Endothelial cell of umbilical vein (primary cell): ENCODE data around the gene YBX1. TPM values are rescaled to one million over a fixed set of nuclear protein-coding genes. Genes with fewer than 3 reads are reported as not detected.
A peak's percentile ranks its signal among the peaks of the same experiment; 100 is the strongest.

ENCODE experiments used
- BruUV-seq: library from RNA; stranded (reverse); fragments of 400-500 nt; replicated peaks from 2 replicates; lab custom pipeline; 2021; lab: Mats Ljungman, UMichigan
- CTCF ChIA-PET: fragments of 300-600, 350-600 bp; sonication (Branson Sonifier 250); formaldehyde crosslinking; loops from one replicate; lab custom pipeline; 2021; ENCODE audit warnings: antibody characterized with exemption, inconsistent platforms; lab: Charles Lee
- POLR2A ChIA-PET: fragments of 300-600, 350-600 bp; sonication (Branson Sonifier 250); formaldehyde crosslinking; loops from one replicate; lab custom pipeline; 2021; ENCODE audit warnings: antibody characterized with exemption, inconsistent platforms; lab: Charles Lee
- DNase-seq: peaks from one replicate; pipeline ENCODE4 v3.0.0-alpha.2; 2011; ENCODE audit warnings: low read depth, low spot score
- FAIRE-seq: peaks from 2 replicates; lab custom pipeline; 2011; peaks lifted over from hg19 to GRCh38; lab: Jason Lieb, UNC
- H2AFZ ChIP-seq: 2 replicates; pipeline ENCODE4 v1.6.0; 2012; ENCODE audit warnings: low read depth, low read length, control low read depth, inconsistent platforms
- H3K27ac ChIP-seq: 2 replicates; pipeline ENCODE4 v1.5.1; 2011; ENCODE audit warnings: low read depth, mild to moderate bottlenecking, control low read depth, low read length, moderate library complexity; ENCODE audit not compliant: insufficient read depth
- H3K27me3 ChIP-seq, 2 experiments: 2 replicates each; pipeline versions ENCODE4 v1.6.0 to v1.6.1; 2011; ENCODE audit warnings: low read length in 2 of 2, mixed read lengths in 1 of 2; ENCODE audit not compliant: control insufficient read depth in 2 of 2, insufficient read depth in 2 of 2
- H3K36me3 ChIP-seq, 2 experiments: 2 replicates in 1 of 2; 3 replicates in 1 of 2; pipeline ENCODE4 v1.5.1; 2011; ENCODE audit warnings: low read length in 2 of 2, mild to moderate bottlenecking in 1 of 2, moderate library complexity in 1 of 2; ENCODE audit not compliant: control insufficient read depth in 2 of 2, insufficient read depth in 2 of 2; ENCODE audit errors: extremely low read depth in 1 of 2
- H3K4me1 ChIP-seq: 3 replicates; pipeline ENCODE4 v1.5.1; 2011; ENCODE audit warnings: mild to moderate bottlenecking, low read length; ENCODE audit not compliant: control insufficient read depth, insufficient read depth; ENCODE audit errors: extremely low read depth
- H3K4me2 ChIP-seq: 2 replicates; pipeline ENCODE4 v1.6.1; 2011; ENCODE audit warnings: low read length, control low read depth, mixed read lengths; ENCODE audit not compliant: insufficient read depth
- H3K4me3 ChIP-seq, 3 experiments: fragments of 200-600 bp in 1 of 3; sonication (generic), shearing (Covaris generic) in 1 of 3; replicated peaks in 1 of 3; 2 replicates each; pipeline ENCODE4 v1.5.1; 2011 to 2016; ENCODE audit warnings: control low read depth in 3 of 3, low read length in 3 of 3, mild to moderate bottlenecking in 2 of 3, inconsistent platforms in 1 of 3, low read depth in 1 of 3, moderate library complexity in 1 of 3; ENCODE audit not compliant: insufficient read depth in 1 of 3
- H3K79me2 ChIP-seq: 2 replicates; pipeline ENCODE4 v1.6.0; 2012; ENCODE audit warnings: low read length, inconsistent platforms; ENCODE audit not compliant: control insufficient read depth, insufficient read depth
- H3K9ac ChIP-seq: replicated peaks from 2 replicates; pipeline ENCODE3; 2011; ENCODE audit warnings: low read length, control low read depth; ENCODE audit not compliant: insufficient read depth; ENCODE audit errors: extremely low read depth
- H3K9me1 ChIP-seq: replicated peaks from 3 replicates; pipeline ENCODE4 v1.6.0; 2011; ENCODE audit warnings: mild to moderate bottlenecking, low read length; ENCODE audit not compliant: control insufficient read depth, insufficient read depth; ENCODE audit errors: extremely low read depth
- H3K9me3 ChIP-seq: replicated peaks from 2 replicates; pipeline ENCODE4 v1.5.1; 2012; ENCODE audit warnings: low read length, inconsistent platforms; ENCODE audit not compliant: control insufficient read depth, insufficient read depth
- H4K20me1 ChIP-seq: replicated peaks from 2 replicates; pipeline ENCODE3; 2011; ENCODE audit warnings: mild to moderate bottlenecking, low read length; ENCODE audit not compliant: control insufficient read depth, insufficient read depth; ENCODE audit errors: extremely low read depth
- CTCF ChIP-seq, 2 donors: IDR thresholded peaks; 1 replicate in 1 of 2; 2 replicates in 1 of 2; pipeline ENCODE4 v1.5.1; 2011; ENCODE audit warnings: low read length in 2 of 2, mild to moderate bottlenecking in 2 of 2, moderate library complexity in 2 of 2, control low read depth in 1 of 2, inconsistent platforms in 1 of 2, low read depth in 1 of 2; ENCODE audit not compliant: insufficient read depth in 1 of 2; ENCODE audit errors: extremely low read depth in 1 of 2
- GATA2 ChIP-seq: IDR thresholded peaks from 2 replicates; pipeline ENCODE4 v1.7.0; 2011; ENCODE audit warnings: low read depth, mild to moderate bottlenecking, moderate library complexity, mixed read lengths, low read length; ENCODE audit not compliant: insufficient read length, insufficient read depth
- POLR2A ChIP-seq: IDR thresholded peaks from 2 replicates; pipeline ENCODE4 v1.6.1; 2012; ENCODE audit warnings: low read depth, mild to moderate bottlenecking, control low read depth, low read length
- POLR2AphosphoS5 ChIP-seq: IDR thresholded peaks from 2 replicates; pipeline ENCODE4 v1.6.1; 2012; ENCODE audit warnings: low read depth, mild to moderate bottlenecking, control low read depth, low read length, moderate library complexity; ENCODE audit not compliant: insufficient read depth
- dilution Hi-C: fragments of 300-500 bp; cut with MboI; formaldehyde crosslinking; loops from one replicate; pipeline ENCODE4 v1.15.0; 2019; ENCODE audit warnings: low sequenced_read_pairs; ENCODE audit not compliant: extremely low pct_ligation_motif_present
- intact Hi-C: fragments of 100-400 bp; cut with micrococcal nuclease; formaldehyde crosslinking; loops from one replicate; pipeline ENCODE4 v1.10.0; 2022
- polyA plus RNA-seq, 4 experiments: library from polyadenylated mRNA; depleted of rRNA in 3 of 4; stranded (reverse) in 3 of 4; unstranded in 1 of 4; fragments of >200 nt; gene quantifications; 2 replicates each; pipeline versions ENCODE4 v1.2.1 to v1.2.3, GENCODE V29; 2011 to 2012; ENCODE audit warnings: missing spikeins in 1 of 4
- total RNA-seq: library from RNA; stranded (reverse); gene quantifications from 2 replicates; pipeline ENCODE4 v1.2.3, GENCODE V29; 2021

Gene YBX1
- total and polyA plus RNA-seq, 2 donors (not counting 3 experiments of a cell fraction or from before 2014, with no cell fraction given) = 430 to 783 TPM

GRCh38 chr1:42746436-42747105 is 64.4 kb downstream of the YBX1 start:
- Histone ChIP-seq H3K4me3 (no peak overlapping the region), H3K4me1 (no peaks in the 10 kb centered on the region), H2AFZ (no peak overlapping the region), H3K9ac (no peak overlapping the region), H3K27me3 (no peaks in the 10 kb centered on the region), H4K20me1 (no peaks in the 10 kb centered on the region), H3K79me2 (no peaks in the 10 kb centered on the region), H3K9me3 (no peaks in the 10 kb centered on the region), H3K36me3 (peaks cover 3 to 37% of the 10 kb centered on the region in 2 experiments), H3K4me2 (no peak overlapping the region), H3K27ac (no peak overlapping the region), H3K9me1 (no peaks in the 10 kb centered on the region)
- ChIA-PET CTCF (interaction anchor here (0.7 to 6.1 kb wide), 9 partner anchors 9 to 600 kb away, joined by 3 to 79 read pairs (median 7); partner anchors contain the start of gene YBX1), POLR2A (no interaction called here)
- no peak for FAIRE-seq
- dilution Hi-C loops (no loop called here), intact Hi-C loops (loop anchor here (1.0 to 2.0 kb wide), 2 partner anchors 168 to 402 kb away; no protein-coding TSS in a partner anchor)
- no peak for DNase-seq
- TSS peak; percentile 69 for BruUV-seq
- TF ChIP-seq POLR2A (no peak), GATA2 (no peak)

GRCh38 chr1:42747125-42747524 is 64.9 kb downstream of the YBX1 start:
- no peak overlapping the region for H2AFZ ChIP-seq
- no peak for FAIRE-seq

More at GRCh38 chr1:42747125-42747524, 64.9 kb downstream of the YBX1 start:
- Histone ChIP-seq H3K9me1 (no peaks in the 10 kb centered on the region), H3K36me3 (peaks cover 6 to 42% of the 10 kb centered on the region in 2 experiments), H3K4me3 (no peak overlapping the region), H3K4me2 (no peak overlapping the region), H3K4me1 (no peaks in the 10 kb centered on the region), H3K9ac (no peak overlapping the region), H4K20me1 (no peaks in the 10 kb centered on the region), H3K9me3 (no peaks in the 10 kb centered on the region), H3K27me3 (no peaks in the 10 kb centered on the region), H3K27ac (no peak overlapping the region), H3K79me2 (no peaks in the 10 kb centered on the region)
- TF ChIP-seq CTCF (IDR thresholded peaks at IDR 0.05; ENCODE audit: extremely low read depth in 1 of 2, insufficient read depth in 1 of 2, low read depth in 1 of 2, low read length in 2 of 2) = peak; percentile 52 to 78
- TF ChIP-seq POLR2AphosphoS5 = no peak
- dilution Hi-C loops (no loop called here), intact Hi-C loops (loop anchor here (1.0 to 2.0 kb wide), 2 partner anchors 169 to 402 kb away; no protein-coding TSS in a partner anchor)
- POLR2A ChIA-PET = no interaction called here
- BruUV-seq = no TSS peak
- DNase-seq = peak; percentile 22
- CTCF ChIA-PET = interaction anchor here (0.7 to 6.1 kb wide), 9 partner anchors 9 to 601 kb away, joined by 3 to 79 read pairs (median 7); partner anchors contain the start of gene YBX1
